Esophagus squamous epithelium (tissue), 4 donors: ENCODE measurements around the gene BMP10.

Source experiments
- POLR2A ChIP-seq, 4 donors: fragments of 450-650 bp; IDR thresholded peaks; one replicate each; pipeline ENCODE4 v1.6.1; 2017; ENCODE audit warnings: antibody characterized with exemption in 4 of 4, mild to moderate bottlenecking in 4 of 4, moderate library complexity in 3 of 4
- TF ChIP-seq, protein P1 (sequence below), 6 experiments: fragments of 450-650 bp in 4 of 6; fragments of 200-600 bp in 2 of 6; sonication (generic) in 2 of 6; IDR thresholded peaks; one replicate each; pipeline ENCODE4 v1.5.1; 2016 to 2019; ENCODE audit warnings: antibody characterized with exemption in 6 of 6, mild to moderate bottlenecking in 4 of 6, moderate library complexity in 4 of 6

- TF ChIP-seq, protein P1, sequence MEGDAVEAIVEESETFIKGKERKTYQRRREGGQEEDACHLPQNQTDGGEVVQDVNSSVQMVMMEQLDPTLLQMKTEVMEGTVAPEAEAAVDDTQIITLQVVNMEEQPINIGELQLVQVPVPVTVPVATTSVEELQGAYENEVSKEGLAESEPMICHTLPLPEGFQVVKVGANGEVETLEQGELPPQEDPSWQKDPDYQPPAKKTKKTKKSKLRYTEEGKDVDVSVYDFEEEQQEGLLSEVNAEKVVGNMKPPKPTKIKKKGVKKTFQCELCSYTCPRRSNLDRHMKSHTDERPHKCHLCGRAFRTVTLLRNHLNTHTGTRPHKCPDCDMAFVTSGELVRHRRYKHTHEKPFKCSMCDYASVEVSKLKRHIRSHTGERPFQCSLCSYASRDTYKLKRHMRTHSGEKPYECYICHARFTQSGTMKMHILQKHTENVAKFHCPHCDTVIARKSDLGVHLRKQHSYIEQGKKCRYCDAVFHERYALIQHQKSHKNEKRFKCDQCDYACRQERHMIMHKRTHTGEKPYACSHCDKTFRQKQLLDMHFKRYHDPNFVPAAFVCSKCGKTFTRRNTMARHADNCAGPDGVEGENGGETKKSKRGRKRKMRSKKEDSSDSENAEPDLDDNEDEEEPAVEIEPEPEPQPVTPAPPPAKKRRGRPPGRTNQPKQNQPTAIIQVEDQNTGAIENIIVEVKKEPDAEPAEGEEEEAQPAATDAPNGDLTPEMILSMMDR (IDR thresholded peaks at IDR 0.05): no peak
- no peak for TF ChIP-seq POLR2A (IDR thresholded peaks at IDR 0.05)
Measured at GRCh38 chr2:68911246-68911645, 40.0 kb upstream of the BMP10 start.
